ENCODE measurements around the gene MAP4. TPM values are rescaled to one million over a fixed set of nuclear protein-coding genes. Genes with fewer than 3 reads are reported as not detected.

The MAP4 gene
- total RNA-seq, 1 donor: 158 TPM

DNA sequence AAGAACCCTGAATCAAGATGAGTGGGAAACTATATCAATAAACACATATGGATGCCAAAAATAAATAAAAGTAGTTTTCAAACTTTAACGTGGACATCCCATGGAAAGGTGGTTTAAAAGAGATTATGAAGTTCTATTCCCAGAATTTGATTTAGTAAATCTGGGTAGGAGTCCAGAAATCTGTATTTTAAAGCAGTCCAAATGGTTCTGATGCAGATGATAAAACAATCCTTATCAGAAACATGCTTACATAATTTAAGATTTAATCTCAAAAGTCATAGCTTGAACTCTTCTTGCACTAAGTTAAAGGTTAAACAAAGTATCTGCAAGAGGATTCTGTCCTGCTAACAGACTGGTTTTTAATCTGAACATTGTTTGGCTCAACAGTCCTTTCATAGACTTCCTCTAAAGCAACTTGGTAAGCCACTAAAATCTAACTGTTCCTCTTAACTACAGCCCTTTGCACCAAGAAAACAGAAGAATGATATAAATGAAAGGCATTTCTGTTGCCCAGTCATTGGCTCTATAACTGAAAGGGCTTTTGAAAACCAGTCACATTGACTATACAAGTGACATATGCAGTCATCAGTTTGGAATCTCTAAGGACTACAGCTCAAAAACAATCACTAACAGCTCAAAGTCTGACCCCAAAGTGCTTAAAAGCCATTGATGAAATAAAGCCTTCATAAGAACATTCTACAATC lies 23.4 kb upstream of the MAP4 start:
- Histone ChIP-seq H2AFZ (ENCODE audit: low read length) (no peak overlapping the region), H3K27ac (ENCODE audit: low read depth, low read length) (peak overlapping the region; percentile 86), H4K20me1 (ENCODE audit: insufficient read depth, low read length) (peaks cover 61% of the 10 kb centered on the region), H3K27me3 (ENCODE audit: insufficient read depth, low read length) (no peaks in the 10 kb centered on the region), H3K4me3 (ENCODE audit: insufficient read depth, low read length) (no peak overlapping the region), H3K36me3 (ENCODE audit: insufficient read depth, low read length) (no peaks in the 10 kb centered on the region), H3K4me2 (ENCODE audit: insufficient read depth, low read length) (peak overlapping the region; percentile 70), H3K4me1 (ENCODE audit: insufficient read depth, low read length) (peaks cover 27% of the 10 kb centered on the region), H3K79me2 (ENCODE audit: insufficient read depth, low read length) (peaks cover 85% of the 10 kb centered on the region), H3K9me3 (ENCODE audit: low read depth, low read length) (no peaks in the 10 kb centered on the region)
- TF ChIP-seq, protein P1, sequence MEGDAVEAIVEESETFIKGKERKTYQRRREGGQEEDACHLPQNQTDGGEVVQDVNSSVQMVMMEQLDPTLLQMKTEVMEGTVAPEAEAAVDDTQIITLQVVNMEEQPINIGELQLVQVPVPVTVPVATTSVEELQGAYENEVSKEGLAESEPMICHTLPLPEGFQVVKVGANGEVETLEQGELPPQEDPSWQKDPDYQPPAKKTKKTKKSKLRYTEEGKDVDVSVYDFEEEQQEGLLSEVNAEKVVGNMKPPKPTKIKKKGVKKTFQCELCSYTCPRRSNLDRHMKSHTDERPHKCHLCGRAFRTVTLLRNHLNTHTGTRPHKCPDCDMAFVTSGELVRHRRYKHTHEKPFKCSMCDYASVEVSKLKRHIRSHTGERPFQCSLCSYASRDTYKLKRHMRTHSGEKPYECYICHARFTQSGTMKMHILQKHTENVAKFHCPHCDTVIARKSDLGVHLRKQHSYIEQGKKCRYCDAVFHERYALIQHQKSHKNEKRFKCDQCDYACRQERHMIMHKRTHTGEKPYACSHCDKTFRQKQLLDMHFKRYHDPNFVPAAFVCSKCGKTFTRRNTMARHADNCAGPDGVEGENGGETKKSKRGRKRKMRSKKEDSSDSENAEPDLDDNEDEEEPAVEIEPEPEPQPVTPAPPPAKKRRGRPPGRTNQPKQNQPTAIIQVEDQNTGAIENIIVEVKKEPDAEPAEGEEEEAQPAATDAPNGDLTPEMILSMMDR (IDR thresholded peaks at IDR 0.05; ENCODE audit: extremely low read depth, low read depth, low read length): no peak
- peak; percentile 54 for DNase-seq (ENCODE audit: insufficient read length, low spot score, missing footprints)

DNA sequence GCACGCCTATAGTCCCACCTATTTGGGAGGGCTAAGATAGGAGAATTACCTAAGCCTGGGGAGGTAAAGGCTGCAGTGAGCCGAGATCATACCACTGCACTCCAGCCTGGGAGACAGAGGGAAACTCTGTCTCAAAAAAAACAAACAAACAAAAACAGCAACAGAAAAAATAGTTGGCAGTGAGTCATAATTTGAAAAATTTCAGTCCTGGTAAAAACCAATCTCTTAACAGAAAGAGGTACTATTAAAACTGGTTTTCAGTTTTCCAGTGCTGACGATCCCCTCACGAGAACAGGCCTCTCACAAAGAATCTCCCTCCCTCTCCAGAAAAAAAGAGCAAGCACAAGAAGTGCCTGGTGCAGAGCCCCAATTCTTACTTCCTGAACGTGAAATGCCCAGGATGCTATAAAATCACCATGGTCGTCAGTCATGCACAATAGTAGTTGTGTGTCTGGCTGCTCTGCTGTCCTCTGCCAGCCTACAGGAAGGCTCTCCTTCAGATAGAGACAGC lies 22.8 kb upstream of the MAP4 start:
- H3K27ac ChIP-seq (ENCODE audit: low read depth, low read length): peak overlapping the region; percentile 86
- H4K20me1 ChIP-seq (ENCODE audit: insufficient read depth, low read length): peaks cover 67% of the 10 kb centered on the region
- H2AFZ ChIP-seq (ENCODE audit: low read length): no peak overlapping the region
- H3K79me2 ChIP-seq (ENCODE audit: insufficient read depth, low read length): peaks cover 87% of the 10 kb centered on the region
- peak; percentile 45 for DNase-seq (ENCODE audit: insufficient read length, low spot score, missing footprints)
- H3K4me3 ChIP-seq (ENCODE audit: insufficient read depth, low read length): no peak overlapping the region
- peak overlapping the region; percentile 70 for H3K4me2 ChIP-seq (ENCODE audit: insufficient read depth, low read length)
- TF ChIP-seq, protein P1 (IDR thresholded peaks at IDR 0.05; ENCODE audit: extremely low read depth, low read depth, low read length): no peak
- no peaks in the 10 kb centered on the region for H3K27me3 ChIP-seq (ENCODE audit: insufficient read depth, low read length)
- H3K36me3 ChIP-seq (ENCODE audit: insufficient read depth, low read length): no peaks in the 10 kb centered on the region
- H3K4me1 ChIP-seq (ENCODE audit: insufficient read depth, low read length): peaks cover 33% of the 10 kb centered on the region
- no peaks in the 10 kb centered on the region for H3K9me3 ChIP-seq (ENCODE audit: low read depth, low read length)

DNA sequence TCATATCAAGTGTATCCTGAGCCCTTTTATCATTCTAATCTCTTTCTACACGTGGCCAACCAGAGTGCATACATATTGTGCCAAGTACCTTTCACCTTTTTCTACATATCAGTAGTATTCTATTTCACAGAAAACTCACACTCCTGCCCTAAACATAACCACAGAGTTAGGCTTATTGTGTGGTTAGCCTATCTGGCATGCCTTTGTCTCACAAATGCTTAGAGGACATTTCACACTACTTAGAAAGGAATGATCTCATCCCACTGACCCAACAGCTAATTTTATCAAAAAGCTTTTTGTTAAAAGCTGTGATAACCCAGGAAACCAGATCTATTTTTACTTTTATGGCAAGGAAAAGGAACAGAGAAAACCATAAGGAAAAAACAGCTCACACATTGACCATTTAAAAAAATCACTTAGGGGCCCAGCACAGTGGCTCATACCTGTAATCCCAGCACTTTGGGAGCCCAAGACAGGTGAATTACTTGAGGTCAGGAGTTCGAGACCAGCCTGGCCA lies 17.8 kb upstream of the MAP4 start:
- H3K4me1 ChIP-seq (ENCODE audit: insufficient read depth, low read length): peaks cover 19% of the 10 kb centered on the region
- no peak overlapping the region for H2AFZ ChIP-seq (ENCODE audit: low read length)
- H3K27ac ChIP-seq (ENCODE audit: low read depth, low read length): peak overlapping the region; percentile 79
- H4K20me1 ChIP-seq (ENCODE audit: insufficient read depth, low read length): peaks cover 54% of the 10 kb centered on the region
- no peaks in the 10 kb centered on the region for H3K27me3 ChIP-seq (ENCODE audit: insufficient read depth, low read length)
- peak; percentile 78 for DNase-seq (ENCODE audit: insufficient read length, low spot score, missing footprints)
- no peak overlapping the region for H3K4me3 ChIP-seq (ENCODE audit: insufficient read depth, low read length)
- no peaks in the 10 kb centered on the region for H3K9me3 ChIP-seq (ENCODE audit: low read depth, low read length)
- peak overlapping the region; percentile 1 for H3K4me2 ChIP-seq (ENCODE audit: insufficient read depth, low read length)
- TF ChIP-seq, protein P1 (IDR thresholded peaks at IDR 0.05; ENCODE audit: extremely low read depth, low read depth, low read length): no peak
- no peaks in the 10 kb centered on the region for H3K36me3 ChIP-seq (ENCODE audit: insufficient read depth, low read length)
- H3K79me2 ChIP-seq (ENCODE audit: insufficient read depth, low read length): peaks cover 97% of the 10 kb centered on the region

DNA sequence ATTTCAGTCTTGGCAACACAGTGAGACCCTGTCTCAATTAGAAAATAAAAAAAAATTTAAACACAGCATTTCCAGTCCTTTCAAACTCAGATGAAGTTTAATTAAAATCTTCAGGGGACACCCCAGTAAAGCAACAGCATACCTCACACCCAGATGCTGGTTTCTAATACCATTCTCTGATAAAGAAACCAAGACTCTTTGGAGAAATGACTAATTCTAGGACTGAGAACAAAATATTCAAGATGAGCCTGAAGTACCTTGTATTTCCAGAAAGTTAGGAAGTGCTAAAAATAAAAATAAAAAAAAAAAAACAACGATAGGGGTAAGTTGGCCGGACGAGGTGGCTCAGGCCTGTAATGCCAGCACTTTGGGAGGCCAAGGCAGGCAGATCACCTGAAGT lies 14.0 kb upstream of the MAP4 start:
- no peaks in the 10 kb centered on the region for H3K36me3 ChIP-seq (ENCODE audit: insufficient read depth, low read length)
- H3K4me1 ChIP-seq (ENCODE audit: insufficient read depth, low read length): peaks cover 14% of the 10 kb centered on the region
- no peaks in the 10 kb centered on the region for H3K9me3 ChIP-seq (ENCODE audit: low read depth, low read length)
- peaks cover 98% of the 10 kb centered on the region for H3K79me2 ChIP-seq (ENCODE audit: insufficient read depth, low read length)
- no peak overlapping the region for H2AFZ ChIP-seq (ENCODE audit: low read length)
- H3K4me3 ChIP-seq (ENCODE audit: insufficient read depth, low read length): no peak overlapping the region
- no peak overlapping the region for H3K27ac ChIP-seq (ENCODE audit: low read depth, low read length)
- DNase-seq (ENCODE audit: insufficient read length, low spot score, missing footprints): no peak
- no peak overlapping the region for H3K4me2 ChIP-seq (ENCODE audit: insufficient read depth, low read length)
- peaks cover 60% of the 10 kb centered on the region for H4K20me1 ChIP-seq (ENCODE audit: insufficient read depth, low read length)
- no peaks in the 10 kb centered on the region for H3K27me3 ChIP-seq (ENCODE audit: insufficient read depth, low read length)
- TF ChIP-seq, protein P1 (IDR thresholded peaks at IDR 0.05; ENCODE audit: extremely low read depth, low read depth, low read length): no peak
